OCI-M2 (cell line): ENCODE measurements around the gene SSTR4.
"Not testable (repeated sequence)": the region's sequence is repeated elsewhere in the genome, so short reads cannot be mapped to it uniquely, and the experiment has no call there.

Experiments used
- DNase-seq: peaks from one replicate; lab custom pipeline; 2025; ENCODE audit not compliant: unreplicated experiment; lab: John Stamatoyannopoulos, UW

SSTR4 gene

GRCh38 chr20:23017516-23017915 is 17.6 kb upstream of the SSTR4 start:
- no peak for DNase-seq

- no peak for DNase-seq
These were observed 16.7 kb upstream of the SSTR4 start for GRCh38 chr20:23018432-23018831.

GRCh38 chr20:23018941-23019340 is 16.2 kb upstream of the SSTR4 start:
- DNase-seq, result no peak

DNA sequence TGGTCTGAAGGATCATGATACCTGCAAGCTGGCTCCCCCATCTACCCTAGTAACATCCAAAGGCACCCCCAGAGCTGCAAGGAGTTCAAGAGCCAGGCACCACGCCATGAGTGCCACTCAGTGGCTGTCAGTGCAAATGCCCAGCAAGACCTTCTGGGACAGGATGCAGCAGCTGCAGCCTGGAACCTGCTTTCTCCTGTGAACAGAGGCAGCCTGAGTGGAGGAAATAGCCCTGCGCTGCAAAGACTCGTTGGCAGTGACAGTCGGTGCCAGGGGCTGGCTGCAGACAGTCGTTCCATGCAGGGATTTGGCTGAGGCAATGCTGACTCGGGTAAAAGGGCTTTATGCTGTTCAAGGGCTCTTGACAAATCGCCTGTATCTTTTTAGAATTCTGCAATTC is 15.7 kb upstream of the SSTR4 start:
- DNase-seq, result no peak

- DNase-seq, result no peak
These were observed 14.7 kb upstream of the SSTR4 start for GRCh38 chr20:23020230-23021018.

DNA sequence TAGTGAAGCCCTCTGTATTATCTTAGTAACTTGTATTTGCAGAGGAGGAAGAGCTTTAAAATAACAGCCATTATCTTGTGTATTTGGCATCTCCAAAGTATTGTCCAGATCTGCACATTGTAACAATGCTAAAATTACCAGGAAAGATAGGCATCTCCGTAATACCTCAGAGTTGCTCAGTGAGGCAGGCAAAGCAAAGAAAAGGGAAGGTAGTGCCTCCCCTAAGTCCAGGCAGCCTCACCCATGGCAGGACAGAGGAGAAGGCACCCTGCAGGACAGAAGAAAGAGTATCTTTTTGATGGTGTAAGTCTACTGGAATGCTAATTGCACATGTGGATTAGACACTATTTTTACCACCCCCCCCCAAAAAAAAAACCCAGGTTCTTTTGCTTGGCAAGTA is 13.6 kb upstream of the SSTR4 start:
- no peak for DNase-seq

- DNase-seq, result no peak
These were observed 13.2 kb upstream of the SSTR4 start for GRCh38 chr20:23021951-23022350.

- DNase-seq, result no peak
These were observed 12.3 kb upstream of the SSTR4 start for GRCh38 chr20:23022849-23023248.

- no peak for DNase-seq
These were observed 11.4 kb upstream of the SSTR4 start for GRCh38 chr20:23023621-23024177.

DNA sequence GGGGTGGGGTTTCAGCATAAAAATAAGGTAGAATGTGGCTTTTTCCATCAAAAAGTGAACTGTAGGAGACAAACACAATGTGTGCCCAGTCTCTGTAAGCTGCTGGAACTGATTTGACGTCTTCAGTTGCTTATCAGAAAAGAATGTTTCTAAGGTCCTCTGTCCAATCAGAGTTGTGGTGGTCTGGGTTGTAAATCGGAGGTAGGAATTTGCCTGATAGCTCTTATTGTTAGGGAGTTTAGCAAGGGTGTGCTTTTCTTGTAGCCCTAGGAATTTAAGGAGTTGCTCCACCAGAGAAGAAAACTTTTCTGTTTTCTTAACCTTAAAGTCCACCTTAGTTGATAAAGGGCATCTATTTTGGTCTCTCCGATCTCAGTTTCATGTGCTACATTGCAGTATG is 10.4 kb upstream of the SSTR4 start:
- no peak for DNase-seq

DNA sequence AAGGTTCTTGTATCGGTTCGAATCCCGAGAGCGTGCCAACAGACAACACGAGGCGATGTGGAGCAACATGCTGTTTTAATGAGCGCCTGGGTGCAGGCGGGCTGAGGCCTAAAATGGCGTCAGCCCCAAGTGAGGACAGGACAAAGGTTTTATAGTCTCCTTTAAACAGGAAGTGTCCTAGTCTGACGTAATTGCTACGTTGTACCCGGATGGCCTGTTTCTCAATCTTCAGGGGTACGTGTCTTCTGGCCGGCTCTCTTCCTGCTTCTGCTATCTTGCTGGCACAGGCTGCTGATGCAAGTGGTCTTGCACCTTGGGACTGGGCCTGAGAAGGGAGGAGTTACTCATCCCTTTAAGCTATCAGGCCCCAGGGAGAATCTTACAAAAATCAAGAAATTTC is 9.6 kb upstream of the SSTR4 start:
- DNase-seq, result not testable (repeated sequence)

DNA sequence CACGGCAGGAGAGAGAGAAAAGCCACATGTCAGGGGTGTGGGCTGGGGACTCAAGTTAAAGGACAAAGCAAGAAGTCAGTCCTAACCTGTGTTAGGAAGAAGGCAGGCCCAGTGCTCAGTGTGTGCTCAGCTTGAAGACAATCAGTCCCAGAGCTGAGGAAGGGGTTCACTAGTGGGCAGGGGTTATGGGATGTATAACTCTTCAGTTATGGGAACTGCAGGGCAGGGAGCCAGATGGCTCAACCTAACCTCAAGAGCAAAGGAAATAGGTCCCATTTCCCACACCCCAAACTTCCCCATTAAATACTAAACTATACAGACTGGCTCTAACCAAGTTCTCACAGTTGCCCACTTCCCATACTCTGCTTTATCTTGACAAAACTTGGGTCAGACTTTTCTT is 7.4 kb upstream of the SSTR4 start:
- DNase-seq, result no peak

GRCh38 chr20:23028392-23028791 is 6.7 kb upstream of the SSTR4 start:
- DNase-seq, result no peak

GRCh38 chr20:23029324-23029723 is 5.8 kb upstream of the SSTR4 start:
- DNase-seq, result no peak

DNA sequence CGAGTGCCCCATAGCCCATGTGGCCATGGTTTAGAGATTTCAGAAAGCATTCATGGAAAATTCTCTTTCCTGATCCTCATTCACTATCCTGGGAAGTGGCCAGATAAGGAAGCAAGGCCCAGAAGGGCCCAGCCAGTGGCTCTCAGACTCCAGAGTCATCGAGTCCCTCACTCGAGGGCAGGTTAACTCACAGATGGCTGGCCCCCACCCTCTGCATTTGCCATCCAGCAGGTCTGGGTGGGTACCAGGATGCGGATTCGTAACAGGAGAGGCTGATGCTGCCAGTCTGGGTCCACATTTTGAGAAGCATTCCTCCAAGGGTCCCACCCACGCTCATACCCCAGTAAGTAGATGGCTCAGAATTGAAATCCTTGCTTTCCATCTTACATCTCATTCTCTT is 3.8 kb upstream of the SSTR4 start:
- no peak for DNase-seq

DNA sequence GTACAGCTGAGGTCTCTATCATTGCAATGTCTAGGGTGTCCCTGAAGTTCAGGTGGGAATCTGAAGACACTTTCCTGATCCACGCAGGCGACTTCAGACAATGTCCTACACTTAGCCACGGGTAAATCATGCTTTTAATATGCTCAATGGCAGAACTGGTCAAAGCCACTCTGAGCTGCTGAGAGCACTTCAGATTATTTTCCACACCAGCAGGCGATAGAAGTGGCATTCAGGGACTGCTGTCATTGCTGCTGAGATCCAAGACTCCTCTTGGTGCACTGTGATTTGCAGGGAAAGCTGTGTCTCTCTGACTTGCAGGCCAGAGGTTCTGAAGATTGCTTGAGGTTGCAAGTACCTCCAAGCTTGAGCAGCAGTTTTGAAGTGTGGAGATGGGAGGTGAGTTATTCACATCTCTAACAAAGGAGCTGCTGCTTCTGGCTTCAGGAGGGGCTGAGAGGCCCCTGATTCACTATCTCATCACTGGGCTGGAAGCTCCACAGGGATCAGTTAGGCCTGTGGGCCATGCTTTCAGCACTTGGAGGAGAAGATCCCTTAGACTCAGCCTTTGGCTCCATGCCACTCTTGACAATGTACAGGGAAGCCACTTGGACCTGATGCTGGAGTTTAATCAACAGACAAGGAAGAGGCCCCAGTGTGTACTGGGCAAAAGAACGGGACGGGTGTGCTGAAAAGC is 2.9 kb upstream of the SSTR4 start:
- no peak for DNase-seq

- DNase-seq, result no peak
These were observed 2.4 kb upstream of the SSTR4 start for GRCh38 chr20:23032750-23033078.

DNA sequence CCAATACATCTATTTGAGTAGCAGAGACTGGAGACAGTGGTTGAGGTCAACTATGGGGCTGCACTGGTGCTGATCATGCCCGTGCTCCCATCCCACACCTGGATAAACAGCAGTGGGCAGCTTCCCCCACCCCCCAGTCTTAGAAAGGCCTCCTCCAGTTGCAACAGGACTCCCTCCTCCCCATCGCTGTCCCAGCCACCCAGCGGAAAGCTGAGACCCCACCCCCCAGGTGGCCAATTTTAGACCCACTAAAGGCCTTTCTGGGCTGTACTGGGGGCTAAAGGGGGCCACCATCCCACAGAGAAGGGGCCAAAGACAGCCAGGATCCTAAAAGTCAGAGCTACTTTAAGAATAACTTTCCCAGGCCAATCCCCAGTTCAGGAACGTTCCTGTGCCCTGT is 1.2 kb upstream of the SSTR4 start:
- DNase-seq, result no peak

DNA sequence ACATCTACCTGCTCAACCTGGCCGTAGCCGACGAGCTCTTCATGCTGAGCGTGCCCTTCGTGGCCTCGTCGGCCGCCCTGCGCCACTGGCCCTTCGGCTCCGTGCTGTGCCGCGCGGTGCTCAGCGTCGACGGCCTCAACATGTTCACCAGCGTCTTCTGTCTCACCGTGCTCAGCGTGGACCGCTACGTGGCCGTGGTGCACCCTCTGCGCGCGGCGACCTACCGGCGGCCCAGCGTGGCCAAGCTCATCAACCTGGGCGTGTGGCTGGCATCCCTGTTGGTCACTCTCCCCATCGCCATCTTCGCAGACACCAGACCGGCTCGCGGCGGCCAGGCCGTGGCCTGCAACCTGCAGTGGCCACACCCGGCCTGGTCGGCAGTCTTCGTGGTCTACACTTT is 619 bp downstream of the SSTR4 start:
- DNase-seq, result no peak

GRCh38 chr20:23036371-23036770 is 1.3 kb downstream of the SSTR4 start:
- DNase-seq, result no peak

GRCh38 chr20:23037017-23037481 is 1.9 kb downstream of the SSTR4 start:
- DNase-seq, result no peak

GRCh38 chr20:23039136-23039875 is 4.2 kb downstream of the SSTR4 start:
- no peak for DNase-seq
